Smooth muscle cell of the brain vasculature (primary cell): ENCODE measurements around the gene PGGT1B.

Experiments used
- DNase-seq: peaks from one replicate; pipeline ENCODE4 v3.0.0-alpha.2; 2012; ENCODE audit warnings: low read depth, low spot score

PGGT1B gene

GRCh38 chr5:115181757-115182156, 80.9 kb downstream of the PGGT1B start:
- DNase-seq: no peak

GRCh38 chr5:115180165-115180709, 82.4 kb downstream of the PGGT1B start:
- no peak for DNase-seq

- DNase-seq: no peak
Measured at GRCh38 chr5:115179394-115180164, 83.1 kb downstream of the PGGT1B start.

- DNase-seq: no peak
Measured at GRCh38 chr5:115179030-115179393, 83.7 kb downstream of the PGGT1B start.

GRCh38 chr5:115170929-115171510, 91.7 kb downstream of the PGGT1B start:
- no peak for DNase-seq

DNA sequence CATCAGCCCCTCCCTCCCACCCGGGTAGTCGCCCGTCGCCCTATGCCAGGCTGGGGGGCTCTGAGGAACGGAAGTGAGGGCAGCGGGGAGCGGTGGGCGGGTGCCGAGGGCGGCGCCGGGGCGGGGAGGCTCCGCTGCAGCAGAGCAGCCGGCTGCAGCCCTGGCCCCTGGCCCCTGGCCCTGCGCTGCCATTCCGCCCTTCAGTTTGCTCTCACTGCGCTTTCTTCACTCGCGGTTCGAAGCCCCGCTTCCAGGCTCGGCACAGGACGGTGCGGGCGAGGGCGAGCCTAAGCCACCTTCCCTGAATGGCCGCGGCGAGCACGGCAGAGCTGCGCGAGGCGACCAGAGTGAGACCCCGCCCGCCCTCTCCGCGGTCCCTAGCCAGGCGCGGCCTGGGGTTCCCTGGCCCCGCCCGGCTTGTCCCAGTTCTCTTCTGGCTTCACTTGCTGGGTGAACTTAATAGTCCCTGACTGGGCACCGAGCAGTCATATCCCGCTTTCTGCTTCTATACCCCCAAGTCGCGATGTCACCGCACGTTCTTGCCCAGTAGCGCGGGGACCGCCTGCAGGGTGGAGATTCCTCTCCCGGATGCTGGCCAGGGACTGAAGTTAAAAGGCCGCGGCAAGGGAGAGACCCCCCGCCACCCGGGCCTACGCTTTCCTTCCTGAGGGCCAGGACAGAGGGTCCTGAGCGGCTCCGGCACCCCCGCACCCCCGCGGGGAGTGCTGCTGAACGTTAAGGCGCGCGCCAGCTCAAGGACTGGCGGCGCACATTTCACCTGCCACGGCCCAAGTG, 92.3 kb downstream of the PGGT1B start:
- DNase-seq: no peak

DNA sequence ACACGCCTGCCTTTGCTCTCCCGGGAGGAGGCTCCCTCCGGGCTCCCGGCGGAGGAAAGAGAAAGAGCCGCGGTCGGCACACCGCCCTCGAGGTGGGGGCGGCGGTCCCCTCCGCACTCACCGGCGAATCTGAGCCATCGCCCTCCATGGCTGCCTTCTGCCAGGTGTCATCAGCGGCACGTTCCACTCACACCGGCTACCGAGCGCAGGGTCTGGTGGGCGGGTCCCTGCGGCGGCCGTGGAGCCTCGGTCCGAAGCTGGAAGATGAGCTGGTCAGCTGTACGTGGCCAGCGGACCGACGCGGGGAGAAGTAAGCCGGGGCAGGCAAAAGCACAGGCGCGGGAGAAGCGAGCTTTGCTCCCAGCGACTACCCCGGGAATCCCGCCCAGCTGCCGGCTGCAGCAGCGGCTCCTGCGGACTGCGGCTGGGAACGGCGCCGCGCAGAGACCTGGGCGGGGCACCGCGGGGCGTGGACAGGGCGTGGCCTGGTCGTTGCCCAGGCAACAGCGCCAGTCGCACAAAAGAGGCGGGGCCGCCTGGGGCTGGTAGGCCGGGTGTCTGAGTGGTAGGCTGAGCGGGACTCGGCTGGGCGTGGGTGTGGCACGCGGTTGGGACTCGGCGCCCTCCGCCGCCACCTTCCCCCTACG, 93.1 kb downstream of the PGGT1B start, which contains the start of gene TRIM36:
Gene TRIM36 (minus strand): TSS at position 422 of the 647 bp plus-strand sequence. CDS start 274 bp downstream, at position 148.
- peak; percentile 67 for DNase-seq

DNA sequence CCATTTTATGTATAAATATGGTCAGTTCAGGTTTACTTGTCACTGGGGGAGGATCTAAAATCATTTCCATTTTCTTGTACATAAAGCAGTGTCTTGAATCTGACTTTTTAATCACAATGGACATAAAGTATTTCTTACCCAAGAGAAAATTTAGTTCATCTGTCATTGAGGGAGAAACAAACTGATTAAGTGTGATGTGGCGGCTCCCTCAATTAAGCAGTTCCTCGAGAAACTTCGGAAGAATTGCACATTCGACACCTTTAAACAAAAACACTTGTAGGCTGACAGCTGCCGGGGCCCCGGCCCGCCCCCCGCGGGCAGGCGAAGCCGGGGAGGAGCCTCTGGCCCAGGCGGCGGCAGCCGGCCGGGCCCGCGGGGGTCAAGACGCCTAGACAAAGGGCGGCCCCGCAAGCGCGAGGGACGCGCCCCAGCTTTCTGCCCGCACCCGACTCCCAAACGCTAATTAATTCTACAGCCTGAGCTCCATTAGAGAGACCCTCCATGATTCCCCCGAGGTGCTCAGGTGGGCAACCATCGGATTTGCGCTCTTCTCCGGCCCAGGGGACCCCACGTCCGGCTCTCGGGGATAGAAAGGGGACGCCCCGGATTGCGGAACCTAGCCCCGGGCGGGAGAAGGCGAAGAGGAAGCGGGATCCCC, 93.7 kb downstream of the PGGT1B start:
- no peak for DNase-seq

GRCh38 chr5:115166744-115167393, 95.8 kb downstream of the PGGT1B start:
- no peak for DNase-seq

DNA sequence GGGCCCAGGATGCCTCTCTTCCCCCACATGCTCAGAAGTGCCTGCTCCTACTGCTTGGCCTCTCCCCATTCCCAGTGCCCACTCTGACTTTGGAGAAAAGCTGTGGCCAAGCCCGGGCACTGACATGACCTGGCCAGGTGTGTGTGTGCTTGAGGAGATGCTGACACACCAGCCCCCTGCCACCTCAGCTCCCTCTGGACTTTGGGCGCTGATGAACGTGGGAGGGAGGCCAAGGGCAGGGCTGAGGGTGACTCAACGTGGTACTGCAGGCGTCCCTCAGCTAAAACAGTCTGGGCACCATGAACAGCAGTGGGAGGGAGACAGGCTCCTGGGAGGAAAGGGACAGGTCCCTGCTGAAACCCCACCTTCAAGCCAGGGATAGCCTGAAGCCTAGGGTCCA, 96.9 kb downstream of the PGGT1B start:
- DNase-seq: no peak

GRCh38 chr5:115160975-115161475, 101.7 kb downstream of the PGGT1B start:
- DNase-seq: no peak
